Testis (tissue), 3 donors: Measurements from ENCODE around the gene SYNPR. TPM values are rescaled to one million over a fixed set of nuclear protein-coding genes. Genes with fewer than 3 reads are reported as not detected.
A peak's percentile ranks its signal among the peaks of the same experiment; 100 is the strongest.

Experiments used
- DNase-seq: peaks from one replicate; pipeline ENCODE4 v3.0.0-alpha.2; 2019
- H3K27ac ChIP-seq, 2 donors: fragments of 200-600 bp; sonication (generic); one replicate each; pipeline ENCODE4 v1.5.1; 2019
- H3K27me3 ChIP-seq: fragments of 200-600 bp; sonication (generic); one replicate; pipeline ENCODE4 v1.5.1; 2019
- H3K36me3 ChIP-seq: fragments of 200-600 bp; sonication (generic); one replicate; pipeline ENCODE4 v1.5.1; 2017; ENCODE audit warnings: low read depth; ENCODE audit errors: missing control alignments
- H3K4me1 ChIP-seq: fragments of 200-600 bp; sonication (generic); one replicate; pipeline ENCODE4 v1.5.1; 2019
- H3K4me3 ChIP-seq, 2 donors: fragments of 200-600 bp; sonication (generic); one replicate each; pipeline ENCODE4 v1.5.1; 2017 to 2019
- H3K9me3 ChIP-seq: fragments of 200-600 bp; sonication (generic); one replicate; pipeline ENCODE4 v1.5.1; 2017
- POLR2A ChIP-seq: fragments of 450-650 bp; IDR thresholded peaks from one replicate; pipeline ENCODE4 v1.6.1; 2017; ENCODE audit warnings: antibody characterized with exemption, mild to moderate bottlenecking, moderate library complexity
- WGBS, 2 donors: methylation state at CpG; one replicate each; pipeline ENCODE4 v1.1.5; 2018; 5-methylcytosine and 5-hydroxymethylcytosine counted together
- intact Hi-C: fragments of 100-400 bp; cut with DNase I; formaldehyde crosslinking; loops from one replicate; pipeline ENCODE4 v1.15.1; 2023; ENCODE audit warnings: low total_unique reads
- polyA plus RNA-seq: library from polyadenylated mRNA; stranded (reverse); fragments of 350-450 nt; fragmentation: Illumina TruSeq; extraction: RNeasy Lipid Tissue Mini Kit (QIAGEN cat#74804); gene quantifications from one replicate; pipeline ENCODE4 v1.2.3, GENCODE V29; 2014; ENCODE audit warnings: low read depth, low replicate concordance; ENCODE audit not compliant: insufficient read depth
- total RNA-seq, 2 donors: library from RNA; depleted of rRNA; stranded (reverse); fragments of >200 nt; gene quantifications; one replicate each; pipeline ENCODE4 v1.2.3, GENCODE V29; 2016
- TF ChIP-seq, protein P1 (sequence below), 3 experiments: fragments of 450-650 bp in 2 of 3; fragments of 200-600 bp in 1 of 3; sonication (generic) in 1 of 3; IDR thresholded peaks; one replicate each; pipeline ENCODE4 v1.5.1; 2016 to 2019; ENCODE audit warnings: antibody characterized with exemption in 3 of 3, mild to moderate bottlenecking in 2 of 3, moderate library complexity in 1 of 3

SYNPR gene
- total and polyA plus RNA-seq, 3 donors from 2014 or later, result not detected

DNA sequence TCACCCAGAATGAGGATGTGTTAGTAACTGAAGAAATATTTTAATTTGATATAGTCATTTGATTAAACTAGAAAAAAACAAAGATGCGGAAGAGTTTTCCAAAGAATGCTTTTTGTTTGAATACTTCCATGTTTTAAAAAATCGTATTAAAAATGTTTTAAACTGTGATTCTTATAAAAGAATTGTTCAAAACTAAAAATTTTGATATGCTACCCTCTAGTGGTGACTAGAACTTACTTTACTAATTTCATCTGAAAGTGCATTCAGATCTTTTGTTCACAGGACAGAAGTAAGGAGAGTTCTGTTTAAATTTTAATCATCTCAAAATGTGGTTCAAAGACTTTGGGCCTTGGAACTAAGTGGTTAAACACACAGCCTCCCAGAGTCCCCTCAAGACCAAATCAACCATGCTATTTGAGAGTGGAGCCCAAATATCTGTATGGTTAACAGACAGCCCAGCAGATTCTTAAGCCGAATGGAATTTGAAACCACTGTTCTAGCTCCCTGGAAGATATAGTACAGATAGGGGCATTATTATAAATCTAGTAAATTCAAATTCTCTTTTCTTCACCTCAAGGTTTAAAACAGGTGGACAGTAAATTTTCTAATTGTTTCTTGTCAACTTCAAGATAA, 45.2 kb upstream of the SYNPR start:
- no peaks in the 10 kb centered on the region for H3K36me3 ChIP-seq
- 69 to 79% methylated on average over 3 of the region's 3 CpGs for WGBS, 2 donors
- H3K27ac ChIP-seq, result no peak overlapping the region
- no peak for DNase-seq
- TF ChIP-seq POLR2A, result no peak
- TF ChIP-seq, protein P1, sequence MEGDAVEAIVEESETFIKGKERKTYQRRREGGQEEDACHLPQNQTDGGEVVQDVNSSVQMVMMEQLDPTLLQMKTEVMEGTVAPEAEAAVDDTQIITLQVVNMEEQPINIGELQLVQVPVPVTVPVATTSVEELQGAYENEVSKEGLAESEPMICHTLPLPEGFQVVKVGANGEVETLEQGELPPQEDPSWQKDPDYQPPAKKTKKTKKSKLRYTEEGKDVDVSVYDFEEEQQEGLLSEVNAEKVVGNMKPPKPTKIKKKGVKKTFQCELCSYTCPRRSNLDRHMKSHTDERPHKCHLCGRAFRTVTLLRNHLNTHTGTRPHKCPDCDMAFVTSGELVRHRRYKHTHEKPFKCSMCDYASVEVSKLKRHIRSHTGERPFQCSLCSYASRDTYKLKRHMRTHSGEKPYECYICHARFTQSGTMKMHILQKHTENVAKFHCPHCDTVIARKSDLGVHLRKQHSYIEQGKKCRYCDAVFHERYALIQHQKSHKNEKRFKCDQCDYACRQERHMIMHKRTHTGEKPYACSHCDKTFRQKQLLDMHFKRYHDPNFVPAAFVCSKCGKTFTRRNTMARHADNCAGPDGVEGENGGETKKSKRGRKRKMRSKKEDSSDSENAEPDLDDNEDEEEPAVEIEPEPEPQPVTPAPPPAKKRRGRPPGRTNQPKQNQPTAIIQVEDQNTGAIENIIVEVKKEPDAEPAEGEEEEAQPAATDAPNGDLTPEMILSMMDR (IDR thresholded peaks at IDR 0.05), result peak in 1 of 3 experiments; percentile 40
- H3K27me3 ChIP-seq, result no peaks in the 10 kb centered on the region
- no peaks in the 10 kb centered on the region for H3K9me3 ChIP-seq
- H3K4me1 ChIP-seq, result no peaks in the 10 kb centered on the region
- intact Hi-C loops, result no loop called here
- no peak overlapping the region for H3K4me3 ChIP-seq

DNA sequence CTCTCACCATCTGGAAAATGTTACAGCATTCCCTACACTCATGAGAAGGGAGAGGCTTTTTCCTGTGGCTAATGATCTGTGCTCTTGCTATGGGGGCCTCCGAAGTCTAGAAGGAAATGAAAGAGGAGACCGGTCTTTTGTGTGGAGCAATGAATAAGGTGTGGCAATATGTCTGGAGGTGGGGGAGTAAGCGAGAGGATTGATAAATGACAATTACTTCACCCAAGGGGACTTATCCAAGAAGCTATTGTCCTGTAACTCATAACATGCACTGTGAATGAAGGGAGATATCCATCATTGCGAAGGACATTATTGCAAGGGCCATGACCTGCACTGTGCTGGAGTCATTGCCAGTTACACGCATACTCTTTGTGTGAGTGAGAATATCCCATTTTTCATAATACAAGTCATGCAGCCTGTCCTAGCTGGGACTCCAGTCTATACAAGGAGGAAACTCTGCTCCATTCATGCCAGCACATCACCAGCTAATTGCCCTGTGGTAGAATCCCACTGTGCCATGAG, 37.7 kb upstream of the SYNPR start:
- Histone ChIP-seq H3K9me3 (no peaks in the 10 kb centered on the region), H3K4me1 (no peaks in the 10 kb centered on the region), H3K4me3 (no peak overlapping the region), H3K27ac (no peak overlapping the region), H3K36me3 (no peaks in the 10 kb centered on the region), H3K27me3 (no peaks in the 10 kb centered on the region)
- no peak for TF ChIP-seq POLR2A
- TF ChIP-seq, protein P1 (IDR thresholded peaks at IDR 0.05), result no peak
- WGBS, 2 donors, result 71 to 83% methylated on average over 5 of the region's 5 CpGs
- no peak for DNase-seq
- intact Hi-C loops, result no loop called here

DNA sequence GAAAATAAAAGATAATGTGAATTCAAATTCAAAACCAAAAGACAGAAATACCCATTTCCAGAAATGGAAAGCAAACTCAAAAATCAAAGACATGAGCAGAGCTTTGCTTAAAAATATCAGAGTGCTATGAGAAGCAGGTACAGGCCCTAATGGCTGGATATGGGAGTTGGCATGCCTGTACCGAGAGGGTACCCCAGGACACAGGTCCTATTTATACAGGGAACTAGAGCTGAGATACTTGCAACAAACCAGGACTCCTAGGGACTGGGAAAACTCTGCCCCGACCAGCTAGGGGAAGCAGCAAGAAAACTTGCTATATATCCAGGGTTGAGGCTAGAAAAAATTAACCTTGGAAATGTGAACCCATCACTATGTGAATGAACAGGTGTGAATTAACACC, 36.0 kb upstream of the SYNPR start:
- Histone ChIP-seq H3K4me1 (no peaks in the 10 kb centered on the region), H3K9me3 (no peaks in the 10 kb centered on the region), H3K27ac (no peak overlapping the region), H3K4me3 (no peak overlapping the region), H3K27me3 (no peaks in the 10 kb centered on the region), H3K36me3 (no peaks in the 10 kb centered on the region)
- intact Hi-C loops, result no loop called here
- 58 to 77% methylated on average over 2 of the region's 2 CpGs for WGBS, 2 donors
- DNase-seq, result no peak
- TF ChIP-seq POLR2A, result no peak
- TF ChIP-seq, protein P1 (IDR thresholded peaks at IDR 0.05), result no peak

DNA sequence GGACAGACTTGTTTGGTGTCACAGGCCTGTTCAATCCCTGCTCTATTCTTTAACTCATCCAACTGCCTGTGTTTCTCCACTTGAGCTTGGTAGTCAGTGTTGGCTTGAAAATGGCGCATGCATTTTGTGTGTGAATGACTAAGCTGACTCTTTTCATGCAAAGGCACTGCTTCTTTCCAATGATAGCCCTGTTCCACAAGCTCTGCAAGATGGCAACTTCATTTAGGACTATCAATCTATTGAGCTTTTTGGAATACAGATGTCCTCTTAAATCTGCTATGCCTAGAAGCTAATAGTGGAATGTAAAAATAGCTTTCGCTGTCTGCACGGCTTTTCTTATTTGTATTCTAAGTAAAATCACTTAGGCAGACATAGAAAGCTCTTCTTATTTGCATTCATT, 33.6 kb upstream of the SYNPR start:
- 85 to 96% methylated on average over 3 of the region's 3 CpGs for WGBS, 2 donors
- H3K4me1 ChIP-seq, result no peaks in the 10 kb centered on the region
- intact Hi-C loops, result no loop called here
- TF ChIP-seq POLR2A, result no peak
- TF ChIP-seq, protein P1 (IDR thresholded peaks at IDR 0.05), result no peak
- H3K27ac ChIP-seq, result no peak overlapping the region
- no peak for DNase-seq
- H3K36me3 ChIP-seq, result no peaks in the 10 kb centered on the region
- H3K9me3 ChIP-seq, result no peaks in the 10 kb centered on the region
- no peak overlapping the region for H3K4me3 ChIP-seq
- H3K27me3 ChIP-seq, result no peaks in the 10 kb centered on the region

DNA sequence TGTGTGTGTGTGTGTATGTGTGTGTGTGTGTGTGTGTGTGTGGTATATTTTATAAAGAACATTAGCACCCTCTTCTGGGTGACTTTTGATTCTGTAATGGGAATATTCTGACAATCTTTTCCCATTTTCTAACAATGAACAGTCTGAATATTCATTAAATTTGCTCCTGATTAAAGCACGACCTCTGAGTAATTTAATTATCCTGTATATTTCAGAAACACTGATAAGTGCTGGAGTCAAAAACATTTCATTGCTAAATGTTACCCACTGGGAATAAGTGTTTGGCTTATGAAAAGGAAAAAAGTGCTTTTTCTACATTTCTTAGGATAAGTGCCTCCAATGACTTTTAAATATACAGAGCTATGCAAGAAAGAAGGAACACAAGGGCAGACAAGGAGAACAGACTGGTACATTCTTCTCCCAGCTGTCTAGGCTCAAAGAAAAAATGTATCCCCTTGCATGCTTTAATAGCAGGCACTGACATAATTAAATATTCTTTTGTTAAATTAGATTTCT, 32.3 kb upstream of the SYNPR start:
- Histone ChIP-seq H3K36me3 (no peaks in the 10 kb centered on the region), H3K27me3 (no peaks in the 10 kb centered on the region), H3K4me1 (no peaks in the 10 kb centered on the region), H3K9me3 (no peaks in the 10 kb centered on the region), H3K4me3 (no peak overlapping the region), H3K27ac (no peak overlapping the region)
- WGBS, 2 donors, result 29 to 44% methylated on average over 1 of the region's 1 CpG
- intact Hi-C loops, result no loop called here
- no peak for DNase-seq
- TF ChIP-seq, protein P1 (IDR thresholded peaks at IDR 0.05), result no peak
- TF ChIP-seq POLR2A, result no peak
